Mesothelial cell of epicardium (in vitro differentiated cells): Measurements from ENCODE around the gene LNX2. TPM values are rescaled to one million over a fixed set of nuclear protein-coding genes. Genes with fewer than 3 reads are reported as not detected.

Source experiments
- DNase-seq, 2 experiments: peaks; one replicate each; pipeline ENCODE4 v3.0.0; 2021; ENCODE audit warnings: low spot score in 2 of 2; ENCODE audit not compliant: unreplicated experiment in 2 of 2
- H3K27ac Mint-ChIP-seq: 2 replicates; pipeline ENCODE4 v1.8.0; 2021; ENCODE audit warnings: mixed read lengths
- H3K27me3 Mint-ChIP-seq: 2 replicates; pipeline ENCODE4 v1.8.0; 2021; ENCODE audit warnings: low read depth, mixed read lengths
- H3K36me3 Mint-ChIP-seq: 2 replicates; pipeline ENCODE4 v1.8.0; 2021; ENCODE audit warnings: mixed read lengths
- H3K4me1 Mint-ChIP-seq: 2 replicates; pipeline ENCODE4 v1.8.0; 2021; ENCODE audit warnings: mixed read lengths
- H3K4me3 Mint-ChIP-seq: 2 replicates; pipeline ENCODE4 v1.8.0; 2021; ENCODE audit warnings: mild to moderate bottlenecking, moderate library complexity, mixed read lengths
- H3K9me3 Mint-ChIP-seq: 2 replicates; pipeline ENCODE4 v1.8.0; 2021; ENCODE audit warnings: mixed read lengths
- total RNA-seq: library from RNA; stranded (reverse); gene quantifications from 3 replicates; pipeline ENCODE4 v1.2.1, GENCODE V29; 2021
- TF ChIP-seq, protein P1 (sequence below): fragments of 200-600 bp; sonication (generic); IDR thresholded peaks from one replicate; pipeline ENCODE4 v1.5.0; 2021; ENCODE audit warnings: antibody characterized with exemption; ENCODE audit not compliant: unreplicated experiment

Gene LNX2
- total RNA-seq, 1 donor from 2014 or later = 13.6 TPM

DNA sequence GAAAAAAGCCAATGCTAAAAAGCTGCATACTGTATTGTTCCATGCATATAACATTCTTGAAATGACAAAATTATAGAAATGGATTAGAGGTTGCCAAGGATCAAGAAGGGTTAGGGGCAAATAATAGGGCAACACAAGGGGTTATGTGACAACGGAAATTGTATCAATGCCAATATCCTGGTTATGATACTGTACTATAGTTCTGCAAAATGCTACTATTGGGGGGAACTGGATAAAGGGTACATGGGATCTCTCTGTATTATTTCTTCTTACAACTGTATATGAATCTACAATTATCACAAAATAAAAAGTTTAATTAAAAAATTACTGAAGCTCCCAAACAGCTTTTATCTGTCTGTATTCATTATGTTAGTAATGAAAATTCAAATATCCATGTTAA, 31.9 kb downstream of the LNX2 start:
- no peak overlapping the region for H3K27ac Mint-ChIP-seq
- H3K36me3 Mint-ChIP-seq = peaks cover 5% of the 10 kb centered on the region
- H3K4me3 Mint-ChIP-seq = no peak overlapping the region
- peaks cover 5% of the 10 kb centered on the region for H3K9me3 Mint-ChIP-seq
- H3K4me1 Mint-ChIP-seq = peaks cover 6% of the 10 kb centered on the region
- H3K27me3 Mint-ChIP-seq = no peaks in the 10 kb centered on the region
- TF ChIP-seq, protein P1, sequence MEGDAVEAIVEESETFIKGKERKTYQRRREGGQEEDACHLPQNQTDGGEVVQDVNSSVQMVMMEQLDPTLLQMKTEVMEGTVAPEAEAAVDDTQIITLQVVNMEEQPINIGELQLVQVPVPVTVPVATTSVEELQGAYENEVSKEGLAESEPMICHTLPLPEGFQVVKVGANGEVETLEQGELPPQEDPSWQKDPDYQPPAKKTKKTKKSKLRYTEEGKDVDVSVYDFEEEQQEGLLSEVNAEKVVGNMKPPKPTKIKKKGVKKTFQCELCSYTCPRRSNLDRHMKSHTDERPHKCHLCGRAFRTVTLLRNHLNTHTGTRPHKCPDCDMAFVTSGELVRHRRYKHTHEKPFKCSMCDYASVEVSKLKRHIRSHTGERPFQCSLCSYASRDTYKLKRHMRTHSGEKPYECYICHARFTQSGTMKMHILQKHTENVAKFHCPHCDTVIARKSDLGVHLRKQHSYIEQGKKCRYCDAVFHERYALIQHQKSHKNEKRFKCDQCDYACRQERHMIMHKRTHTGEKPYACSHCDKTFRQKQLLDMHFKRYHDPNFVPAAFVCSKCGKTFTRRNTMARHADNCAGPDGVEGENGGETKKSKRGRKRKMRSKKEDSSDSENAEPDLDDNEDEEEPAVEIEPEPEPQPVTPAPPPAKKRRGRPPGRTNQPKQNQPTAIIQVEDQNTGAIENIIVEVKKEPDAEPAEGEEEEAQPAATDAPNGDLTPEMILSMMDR = no peak
- no peak for DNase-seq

DNA sequence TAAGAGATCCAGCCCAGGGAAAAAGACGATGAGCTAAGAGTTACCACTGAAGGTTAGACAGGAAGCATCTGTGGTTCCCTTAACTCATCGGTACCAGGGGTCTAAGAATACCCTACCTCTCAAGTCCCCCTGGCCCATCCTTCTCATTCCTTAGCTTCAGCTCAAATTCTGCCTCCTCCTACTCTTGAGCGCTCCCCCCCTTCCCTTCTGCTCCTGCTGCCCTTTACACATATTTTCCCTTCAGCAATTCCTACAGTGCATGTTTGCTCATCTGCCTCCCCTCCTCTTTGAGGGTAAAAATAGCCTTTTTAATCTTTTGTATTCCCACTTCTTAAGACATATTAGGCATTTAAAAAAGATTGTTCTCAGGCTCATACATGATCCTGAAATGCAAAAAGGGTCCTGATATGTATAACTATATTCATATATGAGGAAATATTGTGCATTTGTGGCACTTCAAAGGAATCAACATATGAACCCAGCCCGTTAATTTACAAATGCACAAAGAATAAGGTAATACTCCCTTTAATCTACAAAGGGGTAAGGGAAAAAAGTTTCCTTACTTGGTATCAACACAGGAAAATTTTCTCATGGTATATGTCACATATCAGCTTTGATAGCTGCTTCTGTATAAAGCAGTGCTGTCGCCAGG, 33.1 kb downstream of the LNX2 start:
- TF ChIP-seq, protein P1 = no peak
- Mint-ChIP-seq H3K27me3 (no peaks in the 10 kb centered on the region), H3K36me3 (peaks cover 5% of the 10 kb centered on the region), H3K9me3 (peaks cover 5% of the 10 kb centered on the region), H3K4me1 (peaks cover 6% of the 10 kb centered on the region), H3K27ac (no peak overlapping the region), H3K4me3 (no peak overlapping the region)
- DNase-seq = no peak

DNA sequence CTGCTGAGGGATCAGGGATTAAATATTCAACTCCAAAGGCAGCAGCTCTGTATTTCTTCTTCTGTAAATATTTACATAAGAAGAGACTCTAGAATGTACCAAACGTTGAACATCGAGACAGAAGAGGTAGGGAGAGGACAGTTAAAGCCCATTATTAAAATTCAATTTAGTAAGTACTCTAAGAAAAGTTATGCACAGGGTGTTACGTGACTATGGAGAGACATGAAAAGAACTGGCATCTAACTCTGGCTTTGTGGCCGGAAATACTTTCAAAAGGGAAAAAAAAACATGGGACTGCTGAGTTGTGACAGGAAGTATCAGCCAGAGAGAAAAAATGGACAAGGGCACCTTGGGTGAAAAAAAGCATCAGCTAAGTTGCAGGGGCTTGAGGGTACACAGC, 36.7 kb downstream of the LNX2 start:
- H3K4me3 Mint-ChIP-seq = no peak overlapping the region
- H3K4me1 Mint-ChIP-seq = peaks cover 6% of the 10 kb centered on the region
- H3K9me3 Mint-ChIP-seq = peaks cover 5% of the 10 kb centered on the region
- peaks cover 12% of the 10 kb centered on the region for H3K36me3 Mint-ChIP-seq
- TF ChIP-seq, protein P1 = no peak
- peak overlapping the region; percentile 13 for H3K27ac Mint-ChIP-seq
- no peak for DNase-seq
- H3K27me3 Mint-ChIP-seq = no peaks in the 10 kb centered on the region

DNA sequence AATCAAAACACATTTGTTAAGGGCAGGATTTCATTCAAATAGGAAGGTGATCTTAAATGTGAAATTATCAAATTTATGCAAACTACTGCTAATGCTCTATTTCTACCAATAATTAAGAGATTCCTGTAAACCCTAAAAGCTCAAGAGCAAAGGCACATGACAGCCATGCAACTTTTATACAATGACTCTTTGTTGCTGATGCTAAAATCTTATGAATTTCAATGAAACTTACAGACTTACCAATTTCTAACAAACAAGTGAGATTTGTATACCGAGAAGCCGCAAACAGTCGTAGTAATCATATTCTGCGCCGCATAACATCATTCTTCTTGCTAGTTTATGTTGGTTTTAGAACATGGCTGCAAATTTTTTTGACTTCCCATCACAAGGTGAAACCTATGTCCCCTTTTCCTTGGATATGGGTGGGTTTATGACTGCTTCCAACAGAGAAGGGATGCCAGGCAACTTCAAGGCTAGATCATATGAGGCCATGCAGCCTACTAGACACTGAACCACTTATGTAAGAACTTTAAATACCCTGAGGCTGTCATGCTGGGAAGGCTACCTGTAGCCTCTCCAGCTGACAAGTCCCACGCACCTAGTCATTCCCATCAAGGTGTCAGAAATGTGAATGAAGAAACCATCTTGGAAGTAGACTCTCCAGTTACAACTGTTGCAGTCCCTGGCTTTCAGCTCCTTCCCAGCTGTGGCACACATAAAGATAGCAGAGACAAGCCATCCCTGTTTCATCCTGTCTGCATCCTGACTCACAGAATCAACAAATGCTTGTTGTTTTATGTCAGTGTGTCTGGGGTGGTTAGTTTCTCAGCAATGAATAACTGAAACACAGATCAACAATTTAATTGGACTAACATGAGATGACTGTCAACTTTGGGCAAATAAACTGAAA, 42.0 kb downstream of the LNX2 start:
- Mint-ChIP-seq H3K4me1 (peaks cover 13% of the 10 kb centered on the region), H3K36me3 (peaks cover 28% of the 10 kb centered on the region), H3K4me3 (no peak overlapping the region), H3K9me3 (peaks cover 14% of the 10 kb centered on the region), H3K27ac (peak overlapping the region; percentile 34), H3K27me3 (no peaks in the 10 kb centered on the region)
- TF ChIP-seq, protein P1 = no peak
- DNase-seq = no peak

DNA sequence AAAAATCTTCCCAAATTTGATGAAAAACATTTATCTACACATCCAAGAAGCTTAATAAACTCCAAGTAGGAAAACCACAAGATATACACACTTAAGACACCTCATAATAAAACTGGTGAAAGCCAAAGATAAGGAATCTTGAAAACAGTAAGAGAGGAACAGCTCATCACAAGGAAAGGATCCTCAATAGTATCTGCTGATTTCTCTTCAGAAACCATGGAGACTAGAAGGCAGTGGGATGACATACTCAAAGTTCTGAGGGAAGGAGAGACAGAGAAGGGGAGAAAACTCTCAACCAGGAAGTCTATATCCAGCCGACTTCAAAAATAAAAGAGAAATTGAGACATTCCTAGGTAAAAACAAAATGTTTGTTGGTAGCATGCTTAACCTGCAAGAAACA, 45.7 kb downstream of the LNX2 start:
- no peak for DNase-seq
- TF ChIP-seq, protein P1 = no peak
- Mint-ChIP-seq H3K9me3 (peaks cover 16% of the 10 kb centered on the region), H3K27ac (no peak overlapping the region), H3K4me1 (peaks cover 23% of the 10 kb centered on the region), H3K4me3 (no peak overlapping the region), H3K36me3 (peaks cover 24% of the 10 kb centered on the region), H3K27me3 (no peaks in the 10 kb centered on the region)
